Activated T-cell treated with anti-CD3 and anti-CD28 coated beads, Interleukin-2, amount 50 U/mL, for 4 hours (primary cell): ENCODE measurements around the gene WWOX. TPM values are rescaled to one million over a fixed set of nuclear protein-coding genes. Genes with fewer than 3 reads are reported as not detected.
"Not testable (repeated sequence)": the region's sequence is repeated elsewhere in the genome, so short reads cannot be mapped to it uniquely, and the experiment has no call there.

ENCODE experiments used
- ATAC-seq, 2 donors: fragments of 200-7000 bp; cut with Tn5 transposase; one replicate each; pipeline ENCODE4 v1.10.0; 2021
- DNase-seq: peaks from one replicate; pipeline ENCODE4 v3.0.0-alpha.2; 2020
- H3K27me3 Mint-ChIP-seq: one replicate; pipeline ENCODE4 v1.8.0; 2021; ENCODE audit warnings: low read depth, mixed read lengths
- H3K36me3 Mint-ChIP-seq: one replicate; pipeline ENCODE4 v1.8.0; 2022; ENCODE audit warnings: mixed read lengths; ENCODE audit not compliant: insufficient read depth
- H3K4me1 Mint-ChIP-seq: one replicate; pipeline ENCODE4 v1.8.0; 2021; ENCODE audit warnings: low read depth, mixed read lengths
- H3K4me3 Mint-ChIP-seq: one replicate; pipeline ENCODE4 v1.8.0; 2021; ENCODE audit warnings: mild to moderate bottlenecking, moderate library complexity, mixed read lengths
- H3K9me3 Mint-ChIP-seq: one replicate; pipeline ENCODE4 v1.8.0; 2021; ENCODE audit warnings: mixed read lengths
- total RNA-seq, 3 donors: library from RNA; stranded (reverse); gene quantifications; one replicate each; pipeline ENCODE4 v1.2.1, GENCODE V29; 2021

The WWOX gene
- total RNA-seq, 3 donors from 2014 or later = 13.9 to 19.1 (median 18.9) TPM

DNA sequence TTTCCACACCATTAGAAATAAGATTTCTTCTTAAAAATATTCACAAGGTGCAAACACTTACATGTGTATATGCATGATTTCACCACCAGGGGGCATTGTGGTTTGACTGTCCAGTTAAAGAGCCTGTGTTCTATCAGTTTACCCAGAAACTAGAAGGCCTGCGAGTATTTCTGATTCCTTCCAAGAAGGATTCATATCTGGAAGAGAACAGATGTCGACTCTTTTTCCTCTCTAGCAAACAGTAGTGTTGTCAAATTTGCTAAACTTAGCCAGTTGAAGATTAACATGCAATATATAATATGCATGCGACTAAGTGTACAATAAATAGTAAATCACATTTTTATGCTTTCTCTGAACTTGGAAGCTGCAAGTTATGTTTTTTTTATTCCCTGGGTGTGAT lies 404.1 kb downstream of the WWOX start:
- no peaks in the 10 kb centered on the region for H3K36me3 Mint-ChIP-seq
- ATAC-seq (no peak), DNase-seq (peak; percentile 14)
- no peaks in the 10 kb centered on the region for H3K9me3 Mint-ChIP-seq
- H3K4me1 Mint-ChIP-seq = no peaks in the 10 kb centered on the region
- no peaks in the 10 kb centered on the region for H3K27me3 Mint-ChIP-seq
- H3K4me3 Mint-ChIP-seq = no peak overlapping the region

DNA sequence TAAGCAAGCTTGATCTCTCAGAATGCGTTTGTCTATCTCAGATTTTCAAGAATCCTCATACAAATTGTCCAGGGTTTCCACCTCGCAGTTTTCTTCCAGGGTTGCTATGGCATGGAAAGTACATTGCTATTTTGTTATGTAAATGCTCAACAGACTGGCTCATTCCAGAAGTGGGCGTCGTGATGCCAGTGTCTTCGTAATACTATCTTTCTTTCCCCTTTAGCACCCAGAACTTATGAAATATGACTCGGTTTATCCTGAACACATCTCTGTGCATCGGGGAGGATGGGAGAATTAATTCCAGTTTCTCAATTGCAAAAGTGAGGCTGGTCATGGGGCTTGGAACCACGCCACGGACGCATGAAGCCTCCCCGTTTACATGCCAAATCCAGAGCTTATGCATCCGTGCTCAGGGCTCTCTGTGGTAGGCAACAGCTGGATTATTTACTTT lies 405.0 kb downstream of the WWOX start:
- H3K27me3 Mint-ChIP-seq = no peaks in the 10 kb centered on the region
- DNase-seq (no peak), ATAC-seq (no peak)
- no peaks in the 10 kb centered on the region for H3K4me1 Mint-ChIP-seq
- no peak overlapping the region for H3K4me3 Mint-ChIP-seq
- no peaks in the 10 kb centered on the region for H3K9me3 Mint-ChIP-seq
- no peaks in the 10 kb centered on the region for H3K36me3 Mint-ChIP-seq

GRCh38 chr16:78505036-78505435 lies 405.6 kb downstream of the WWOX start:
- no peak for ATAC-seq
- no peak overlapping the region for H3K4me3 Mint-ChIP-seq
- H3K9me3 Mint-ChIP-seq = no peaks in the 10 kb centered on the region

GRCh38 chr16:78505544-78506366 lies 406.3 kb downstream of the WWOX start:
- Mint-ChIP-seq H3K27me3 (no peaks in the 10 kb centered on the region), H3K9me3 (no peaks in the 10 kb centered on the region), H3K36me3 (no peaks in the 10 kb centered on the region), H3K4me3 (no peak overlapping the region), H3K4me1 (no peaks in the 10 kb centered on the region)
- no peak for DNase-seq
- ATAC-seq = no peak

More at GRCh38 chr16:78505036-78505435, 405.6 kb downstream of the WWOX start:
- no peak for DNase-seq
- Mint-ChIP-seq H3K27me3 (no peaks in the 10 kb centered on the region), H3K4me1 (no peaks in the 10 kb centered on the region), H3K36me3 (no peaks in the 10 kb centered on the region)

DNA sequence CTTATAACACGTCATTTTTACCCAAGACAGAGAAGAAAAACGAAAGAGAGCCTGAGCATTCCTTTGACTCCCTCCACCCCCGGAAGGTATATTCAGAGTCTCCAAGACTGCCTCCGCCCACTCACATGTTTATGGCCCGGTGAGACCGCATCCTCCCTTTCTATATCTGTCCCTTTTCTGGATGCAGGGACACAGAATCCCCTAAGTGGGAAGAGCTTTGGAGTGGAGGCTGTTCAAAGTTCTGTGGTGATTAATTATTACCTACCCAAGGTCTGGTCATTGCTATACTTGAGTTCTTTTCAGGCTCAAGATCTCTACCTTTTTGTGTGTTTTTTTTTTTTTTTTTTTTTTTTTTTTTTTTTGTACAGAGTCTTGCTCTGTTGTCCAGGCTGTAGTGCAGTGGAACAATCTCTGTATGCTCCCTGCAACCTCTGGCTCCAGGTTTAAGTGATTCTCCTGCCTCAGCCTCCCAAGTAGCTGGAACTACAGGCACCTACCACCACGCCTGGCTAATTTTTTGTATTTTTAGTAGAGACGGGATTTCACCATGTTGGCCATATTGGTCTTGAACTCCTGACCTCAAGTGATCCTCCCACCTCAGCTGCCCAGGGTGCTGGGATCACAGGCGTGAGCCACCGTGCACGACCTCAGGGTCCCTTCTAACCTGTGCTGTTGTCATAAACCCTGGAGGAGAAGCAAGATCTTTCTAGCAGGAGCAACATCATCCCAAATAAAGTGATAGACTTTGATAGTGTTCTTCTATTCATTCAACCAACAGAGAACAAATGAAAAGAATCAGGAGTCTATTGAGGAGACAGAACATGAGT lies 407.1 kb downstream of the WWOX start:
- Mint-ChIP-seq H3K36me3 (no peaks in the 10 kb centered on the region), H3K4me1 (no peaks in the 10 kb centered on the region), H3K9me3 (no peaks in the 10 kb centered on the region), H3K4me3 (no peak overlapping the region), H3K27me3 (no peaks in the 10 kb centered on the region)
- DNase-seq (no peak), ATAC-seq (no peak)

- Mint-ChIP-seq H3K9me3 (no peaks in the 10 kb centered on the region), H3K27me3 (no peaks in the 10 kb centered on the region), H3K4me1 (no peaks in the 10 kb centered on the region), H3K4me3 (no peak overlapping the region), H3K36me3 (no peaks in the 10 kb centered on the region)
- ATAC-seq (no peak), DNase-seq (no peak)
These were observed 408.1 kb downstream of the WWOX start for GRCh38 chr16:78507576-78507975.

GRCh38 chr16:78509965-78510364 lies 410.5 kb downstream of the WWOX start:
- H3K4me3 Mint-ChIP-seq = no peak overlapping the region
- ATAC-seq = no peak

DNA sequence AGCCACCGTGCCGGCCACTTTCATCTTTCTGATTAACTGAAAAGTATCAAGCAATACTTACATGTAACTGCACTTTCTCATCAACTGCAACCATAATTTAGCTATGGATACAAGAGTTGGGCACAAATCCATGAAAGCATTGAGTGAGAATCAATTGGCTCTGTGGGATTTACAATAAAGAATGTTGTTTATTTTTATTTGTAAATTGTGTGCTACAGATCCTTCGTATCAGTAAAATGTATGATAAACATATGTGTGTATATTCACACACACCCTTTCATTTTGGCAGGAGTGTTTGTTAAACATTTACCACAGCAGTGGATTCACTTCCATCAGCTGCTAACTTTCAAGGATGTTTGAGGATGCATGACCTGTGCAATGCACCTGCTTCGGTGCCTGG lies 411.0 kb downstream of the WWOX start:
- ATAC-seq = no peak
- Mint-ChIP-seq H3K4me3 (no peak overlapping the region), H3K4me1 (no peaks in the 10 kb centered on the region), H3K36me3 (no peaks in the 10 kb centered on the region), H3K9me3 (no peaks in the 10 kb centered on the region), H3K27me3 (no peaks in the 10 kb centered on the region)
- no peak for DNase-seq

More at GRCh38 chr16:78509965-78510364, 410.5 kb downstream of the WWOX start:
- no peaks in the 10 kb centered on the region for H3K27me3 Mint-ChIP-seq
- no peaks in the 10 kb centered on the region for H3K9me3 Mint-ChIP-seq
- H3K36me3 Mint-ChIP-seq = no peaks in the 10 kb centered on the region
- no peak for DNase-seq
- H3K4me1 Mint-ChIP-seq = no peaks in the 10 kb centered on the region

- peaks cover 2% of the 10 kb centered on the region for H3K36me3 Mint-ChIP-seq
- H3K9me3 Mint-ChIP-seq = no peaks in the 10 kb centered on the region
- ATAC-seq (no peak), DNase-seq (no peak)
- H3K4me3 Mint-ChIP-seq = no peak overlapping the region
- no peaks in the 10 kb centered on the region for H3K27me3 Mint-ChIP-seq
- no peaks in the 10 kb centered on the region for H3K4me1 Mint-ChIP-seq
These were observed 414.4 kb downstream of the WWOX start for GRCh38 chr16:78513838-78514237.

GRCh38 chr16:78514888-78515287 lies 415.4 kb downstream of the WWOX start:
- not testable (repeated sequence) for H3K4me1 Mint-ChIP-seq, H3K36me3 Mint-ChIP-seq

GRCh38 chr16:78515421-78515820 lies 416.0 kb downstream of the WWOX start:
- ATAC-seq (no peak), DNase-seq (no peak)
- Mint-ChIP-seq H3K27me3 (no peaks in the 10 kb centered on the region), H3K9me3 (no peaks in the 10 kb centered on the region), H3K4me3 (no peak overlapping the region), H3K36me3 (peaks cover 2% of the 10 kb centered on the region), H3K4me1 (no peaks in the 10 kb centered on the region)

More at GRCh38 chr16:78514888-78515287, 415.4 kb downstream of the WWOX start:
- not testable (repeated sequence) for H3K27me3 Mint-ChIP-seq, ATAC-seq, H3K9me3 Mint-ChIP-seq, H3K4me3 Mint-ChIP-seq, DNase-seq

DNA sequence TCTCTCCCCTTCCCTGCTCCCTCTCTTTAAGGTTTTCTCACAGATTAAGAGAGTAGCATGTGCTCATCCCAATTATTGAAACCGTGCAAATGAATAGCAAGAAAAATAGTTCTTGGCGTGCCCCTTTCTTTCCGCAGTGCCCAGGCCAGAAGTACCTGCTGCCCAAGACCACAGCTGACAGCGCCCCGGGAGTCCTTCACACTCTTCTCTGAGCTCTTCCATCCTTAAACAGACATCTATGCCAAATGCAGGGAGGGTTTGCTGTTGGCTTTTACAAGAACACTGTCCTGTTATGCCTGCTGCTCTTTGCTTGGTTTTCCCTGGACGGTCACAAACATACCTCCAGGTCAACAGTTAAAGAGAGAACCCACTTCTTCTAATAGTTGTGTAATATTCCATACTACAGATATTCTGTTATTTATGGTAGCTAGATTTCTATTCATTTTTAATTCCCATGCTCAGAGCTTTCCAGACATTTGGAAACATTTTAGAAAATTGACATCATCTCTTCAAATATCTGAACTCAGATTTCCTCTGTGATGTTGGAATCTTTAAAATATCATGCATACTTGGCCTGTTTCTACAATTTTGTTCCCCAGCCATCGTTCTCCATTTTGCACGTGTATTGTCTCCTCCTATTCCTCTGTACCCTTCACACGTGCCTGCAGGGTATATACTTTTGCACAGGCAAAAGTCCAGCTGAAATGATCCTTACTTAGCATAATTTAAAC lies 416.7 kb downstream of the WWOX start:
- H3K9me3 Mint-ChIP-seq = no peaks in the 10 kb centered on the region
- peaks cover 2% of the 10 kb centered on the region for H3K36me3 Mint-ChIP-seq
- no peak overlapping the region for H3K4me3 Mint-ChIP-seq
- no peaks in the 10 kb centered on the region for H3K4me1 Mint-ChIP-seq
- DNase-seq (no peak), ATAC-seq (no peak)
- H3K27me3 Mint-ChIP-seq = no peaks in the 10 kb centered on the region

DNA sequence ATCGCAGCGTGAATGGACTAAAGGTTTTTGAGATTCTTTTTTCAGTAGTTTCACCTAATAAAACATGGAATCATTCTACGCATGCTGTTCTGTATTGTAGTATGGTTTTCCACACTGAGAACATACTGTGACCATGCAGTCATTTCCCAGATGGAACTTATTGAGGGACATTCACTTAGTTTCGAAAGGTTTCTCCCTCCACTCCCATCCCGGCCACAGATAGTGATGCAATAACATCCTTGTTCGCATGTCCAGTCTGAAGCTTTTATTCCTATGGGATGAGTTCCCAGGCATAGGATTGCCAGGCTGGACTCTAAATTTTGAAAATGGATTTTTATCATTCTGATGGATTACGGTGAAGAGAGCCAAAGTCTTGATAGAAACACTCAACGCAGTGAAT lies 420.4 kb downstream of the WWOX start:
- H3K36me3 Mint-ChIP-seq = peaks cover 2% of the 10 kb centered on the region

DNA sequence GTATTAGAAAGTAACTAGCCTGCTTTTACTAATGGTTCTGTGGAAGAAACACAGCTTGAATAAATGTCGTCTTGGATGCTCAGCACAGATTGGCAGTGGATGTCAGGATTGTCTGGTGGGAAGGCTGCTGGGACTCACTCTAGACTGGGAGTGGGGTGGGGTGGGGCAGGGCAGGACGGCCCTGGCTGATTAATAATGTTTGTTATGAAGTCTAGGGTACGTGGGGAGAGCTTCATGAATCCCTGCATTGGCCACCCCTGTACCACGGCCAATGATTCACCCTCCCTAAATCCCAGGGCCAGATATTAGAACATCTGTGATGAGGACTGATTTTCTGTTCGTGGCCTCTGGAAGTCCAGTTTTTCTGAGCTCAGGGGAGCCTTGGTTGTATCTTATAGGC lies 421.0 kb downstream of the WWOX start:
- no peaks in the 10 kb centered on the region for H3K9me3 Mint-ChIP-seq
- no peak for DNase-seq
- no peaks in the 10 kb centered on the region for H3K27me3 Mint-ChIP-seq
- no peaks in the 10 kb centered on the region for H3K4me1 Mint-ChIP-seq
- H3K36me3 Mint-ChIP-seq = peaks cover 2% of the 10 kb centered on the region
- no peak for ATAC-seq
- no peak overlapping the region for H3K4me3 Mint-ChIP-seq

More for the DNA sequence above, 420.4 kb downstream of the WWOX start:
- H3K9me3 Mint-ChIP-seq = no peaks in the 10 kb centered on the region
- H3K4me1 Mint-ChIP-seq = no peaks in the 10 kb centered on the region
- no peaks in the 10 kb centered on the region for H3K27me3 Mint-ChIP-seq
- no peak for DNase-seq
- ATAC-seq = no peak
- H3K4me3 Mint-ChIP-seq = no peak overlapping the region
